ENCODE data around the gene CDCP1.
A peak's percentile ranks its signal among the peaks of the same experiment; 100 is the strongest.

Gene CDCP1

GRCh38 chr3:45106874-45107273 lies 39.3 kb downstream of the CDCP1 start:
- no peak for DNase-seq

- DNase-seq = peak in 2 of 4 experiments; percentile 29 to 52
Observed at GRCh38 chr3:45105855-45106671, 40.1 kb downstream of the CDCP1 start.

GRCh38 chr3:45104715-45105711 lies 41.2 kb downstream of the CDCP1 start:
- DNase-seq = no peak

- no peak for DNase-seq
Observed at GRCh38 chr3:45103753-45104714, 42.1 kb downstream of the CDCP1 start.

DNA sequence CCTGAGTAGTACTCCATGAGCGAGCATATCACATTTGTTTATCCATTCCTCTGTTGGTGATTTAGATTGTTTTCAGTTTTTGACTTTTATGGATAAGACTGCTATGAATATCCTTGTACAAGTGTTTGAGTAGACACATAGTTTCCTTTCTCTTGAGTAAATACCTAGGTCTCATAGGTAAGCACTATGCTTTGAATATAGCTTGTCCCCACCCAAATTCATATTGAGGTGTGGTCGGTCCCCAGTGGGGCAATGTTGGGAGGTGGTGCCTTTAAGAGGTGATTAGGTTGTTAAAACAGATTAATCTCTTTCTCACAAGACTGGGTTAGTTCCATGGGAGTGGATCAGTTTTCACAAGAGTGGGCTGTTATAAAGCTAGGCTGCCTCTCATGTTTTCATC lies 42.8 kb downstream of the CDCP1 start:
- DNase-seq = no peak

DNA sequence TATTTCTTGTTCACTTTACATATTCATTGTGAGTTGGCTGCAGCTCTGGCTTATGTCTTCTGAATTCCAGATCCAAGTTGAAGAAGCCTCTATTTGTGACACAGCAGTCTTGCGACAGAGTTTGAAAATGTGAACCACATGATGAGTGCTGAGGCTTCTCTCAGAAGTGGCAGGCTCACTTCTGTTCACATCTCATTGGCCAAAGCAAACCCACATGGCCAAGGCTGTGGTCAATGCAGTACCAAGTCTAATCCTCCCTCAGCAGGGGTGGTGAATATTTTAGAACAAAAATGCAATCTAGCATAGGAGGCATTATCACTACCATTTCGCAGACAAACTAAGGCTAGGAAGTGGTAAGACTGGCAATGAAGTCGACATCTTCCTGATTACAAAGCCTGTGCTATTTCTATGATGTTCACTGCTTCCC lies 45.2 kb downstream of the CDCP1 start:
- DNase-seq = peak; percentile 76 to 87 (median 82)

- DNase-seq = peak in 3 of 4 experiments; percentile 26 to 48 (median 35)
Observed at GRCh38 chr3:45098310-45098709, 47.9 kb downstream of the CDCP1 start.

GRCh38 chr3:45097296-45097883 lies 48.8 kb downstream of the CDCP1 start:
- DNase-seq = no peak

DNA sequence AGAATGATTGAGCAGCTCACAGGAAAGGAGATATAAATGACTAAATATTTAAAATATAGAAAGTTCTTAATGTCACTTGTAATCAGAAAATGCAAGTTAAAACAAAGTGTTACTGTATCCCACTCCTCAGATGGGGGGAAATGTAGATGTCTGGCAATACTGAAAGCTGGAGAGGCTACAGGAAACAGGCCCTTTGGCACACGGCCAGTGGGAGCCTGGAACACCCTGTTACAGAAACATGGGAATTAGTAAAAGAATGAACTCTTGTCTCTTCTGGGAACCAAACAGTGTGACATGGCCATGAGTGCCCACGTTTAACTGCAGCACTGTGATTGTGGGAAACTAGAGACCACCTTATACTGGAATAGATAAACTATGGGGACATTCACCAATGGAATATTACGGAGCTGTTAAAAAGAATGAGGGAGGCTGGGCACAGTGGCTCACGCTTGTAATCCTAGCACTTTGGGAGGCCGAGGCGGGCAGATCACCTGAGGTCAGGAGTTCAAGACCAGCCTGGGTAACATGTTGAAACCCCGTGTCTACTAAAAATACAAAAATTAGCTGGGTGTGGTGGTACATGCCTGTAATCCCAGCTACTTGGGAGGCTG lies 50.2 kb downstream of the CDCP1 start:
- no peak for DNase-seq

- no peak for DNase-seq
Observed at GRCh38 chr3:45093176-45093575, 53.0 kb downstream of the CDCP1 start.

DNA sequence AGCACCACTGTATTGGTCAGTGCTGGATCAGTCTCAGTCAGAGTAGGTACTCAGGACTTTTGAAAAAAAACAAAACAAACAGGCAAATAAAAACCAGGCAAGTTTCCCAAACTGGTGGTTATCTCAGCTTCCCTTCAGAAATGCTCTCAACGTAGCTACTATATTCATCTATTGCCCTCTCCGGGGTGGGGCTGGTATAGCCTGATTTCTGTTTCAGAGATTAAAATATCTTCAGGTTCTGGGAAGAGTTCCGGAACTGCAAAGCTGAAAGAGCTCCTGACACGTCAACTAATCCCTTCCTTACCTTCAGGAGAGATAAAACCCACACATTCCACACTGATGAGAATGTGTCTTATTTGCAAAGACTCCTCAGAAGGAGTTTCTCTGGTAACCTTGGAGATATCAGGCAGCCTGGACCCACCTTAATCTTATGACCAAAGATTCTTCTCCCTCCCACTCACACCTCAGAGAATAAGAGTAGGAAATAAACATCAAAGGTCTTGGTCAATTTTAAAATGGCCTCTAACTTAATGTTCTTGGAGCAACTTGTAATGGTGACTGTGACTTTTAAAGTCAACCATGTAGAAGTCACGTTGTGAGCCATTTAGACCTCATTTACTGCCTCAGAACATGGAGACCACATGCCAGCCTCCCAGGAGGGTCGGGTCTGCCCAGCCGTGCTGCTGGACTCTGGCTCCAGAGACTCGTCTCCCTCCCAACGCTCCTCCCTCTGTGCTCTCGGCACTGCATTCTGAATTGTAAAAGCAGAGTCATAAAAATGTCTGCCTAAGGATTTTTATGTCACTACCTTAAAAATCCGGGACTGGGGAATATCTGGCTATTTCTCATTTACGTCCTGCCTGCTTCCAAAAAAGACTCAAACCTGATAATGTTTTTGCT lies 53.8 kb downstream of the CDCP1 start:
- DNase-seq = no peak

DNA sequence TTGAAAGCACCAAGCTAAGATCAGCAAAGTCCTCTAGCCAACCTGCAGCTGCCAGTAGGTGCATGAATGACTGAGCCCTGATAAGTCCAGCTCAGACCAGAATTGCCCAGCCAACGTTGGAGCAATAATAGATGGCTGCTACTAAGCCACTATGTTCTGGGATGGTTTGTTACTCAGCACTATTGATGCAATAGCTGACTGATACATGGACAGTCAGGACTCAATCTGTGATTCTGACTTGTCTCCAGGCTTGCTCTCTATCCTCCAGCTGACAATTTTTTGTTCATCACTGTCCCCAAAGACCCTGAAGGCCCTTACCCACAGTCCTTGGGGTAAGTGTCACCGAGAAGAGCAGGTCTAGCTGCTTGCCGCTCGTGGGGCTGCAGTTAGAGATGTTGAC lies 55.3 kb downstream of the CDCP1 start:
- no peak for DNase-seq

- DNase-seq = no peak
Observed at GRCh38 chr3:45088543-45089358, 57.4 kb downstream of the CDCP1 start.

DNA sequence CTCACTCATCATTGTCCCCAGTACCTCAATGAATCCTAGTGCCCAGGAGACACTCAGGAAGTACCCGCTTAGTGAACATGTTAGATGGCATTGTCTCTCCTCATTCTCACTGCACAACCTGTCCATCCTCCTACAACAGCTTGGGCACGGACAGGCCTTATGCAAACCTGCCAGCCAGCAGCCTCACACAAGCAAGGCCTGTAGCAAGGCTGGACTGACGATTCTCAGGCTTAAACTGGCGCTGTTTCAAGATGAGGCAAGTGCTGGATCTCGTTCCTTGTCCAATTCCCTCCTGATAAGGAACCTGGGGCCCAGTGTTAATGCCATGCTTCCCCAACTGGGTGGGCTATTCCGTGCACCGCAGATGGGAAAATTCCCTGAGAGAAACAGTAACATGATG lies 59.0 kb downstream of the CDCP1 start:
- DNase-seq = no peak

GRCh38 chr3:45084820-45085816 lies 61.1 kb downstream of the CDCP1 start:
- no peak for DNase-seq

- DNase-seq = peak in 1 of 4 experiments; percentile 28
Observed at GRCh38 chr3:45084361-45084760, 61.8 kb downstream of the CDCP1 start.

DNA sequence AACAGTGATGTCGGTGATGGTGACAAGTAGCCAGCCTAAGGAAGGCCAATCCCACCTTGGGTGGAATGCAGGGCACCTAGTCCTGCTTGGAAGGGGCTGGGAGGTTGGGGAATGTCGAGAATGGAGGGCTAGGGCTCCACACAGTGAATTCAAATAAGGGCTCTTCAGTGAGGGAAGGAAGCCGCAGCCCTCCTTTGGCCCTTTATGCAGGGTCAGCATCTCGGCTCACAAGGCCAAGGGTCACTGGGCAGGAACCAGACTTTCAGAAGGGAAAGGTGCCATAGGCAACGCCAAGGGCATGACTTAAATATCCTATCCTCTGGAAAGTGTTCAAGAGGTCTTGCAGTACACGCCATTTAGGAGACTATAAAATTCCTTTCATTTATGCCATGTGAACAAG lies 63.2 kb downstream of the CDCP1 start:
- no peak for DNase-seq

- DNase-seq = no peak
Observed at GRCh38 chr3:45082142-45082538, 64.0 kb downstream of the CDCP1 start.

All from suppressor macrophage (primary cell).